Measurements from ENCODE around the gene PRKCE. TPM values are rescaled to one million over a fixed set of nuclear protein-coding genes. Genes with fewer than 3 reads are reported as not detected.

Gene PRKCE
- total and polyA plus RNA-seq, 2 experiments from 2014 or later: 0.94 to 1.2 TPM

GRCh38 chr2:45637440-45637839 lies 14.0 kb upstream of the PRKCE start (continued):
- TF ChIP-seq ZNF462 (CRISPR knock-in tag; IDR thresholded peaks at IDR 0.05): no peak

DNA sequence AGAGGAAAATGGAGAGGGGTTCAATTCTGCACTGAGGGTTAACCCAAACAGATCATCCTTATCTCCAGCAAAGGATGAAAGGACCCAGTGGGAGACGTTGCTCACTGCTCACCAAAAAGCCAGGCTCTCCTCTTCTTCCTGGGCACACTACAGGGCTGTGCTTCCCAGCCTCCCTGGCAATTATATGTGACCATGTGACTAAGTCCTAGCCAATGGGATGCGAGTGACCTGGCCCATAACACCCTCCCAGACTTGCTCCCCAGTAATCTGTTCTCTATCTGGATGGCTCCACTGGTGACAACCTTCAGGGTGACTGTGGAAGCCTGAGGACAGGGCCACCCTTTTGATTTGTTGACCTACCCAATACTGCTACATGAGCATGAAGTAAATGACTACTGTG lies 10.9 kb upstream of the PRKCE start:
- TF ChIP-seq POLR2AphosphoS5 (IDR thresholded peaks at IDR 0.05; ENCODE audit: low read depth) (no peak), EZH2 (IDR thresholded peaks at IDR 0.05; ENCODE audit: low read depth, unreplicated experiment) (no peak), CREB1 (CRISPR knock-in tag; IDR thresholded peaks at IDR 0.05; ENCODE audit: low read depth) (no peak), EZH2phosphoT487 (IDR thresholded peaks at IDR 0.05; ENCODE audit: unreplicated experiment) (no peak), ZNF462 (CRISPR knock-in tag; IDR thresholded peaks at IDR 0.05) (no peak), STAT1 (IDR thresholded peaks at IDR 0.05; ENCODE audit: unreplicated experiment) (no peak)
- H3K27ac Mint-ChIP-seq: no peak overlapping the region
- no peaks in the 10 kb centered on the region for H3K9me3 Mint-ChIP-seq
- Histone ChIP-seq H3K4me3 (no peak overlapping the region), H3K27ac (ENCODE audit: low read depth) (no peak overlapping the region), H3K36me3 (ENCODE audit: insufficient read depth) (no peaks in the 10 kb centered on the region), H4K20me1 (replicated peaks; ENCODE audit: insufficient read depth) (no peaks in the 10 kb centered on the region), H3K79me2 (replicated peaks; ENCODE audit: insufficient read depth) (no peaks in the 10 kb centered on the region), H3K4me2 (no peak overlapping the region), H3K27me3 (ENCODE audit: insufficient read depth) (peaks cover 32% of the 10 kb centered on the region), H3K9me2 (ENCODE audit: insufficient read depth) (no peaks in the 10 kb centered on the region), H3F3A (replicated peaks; ENCODE audit: low read depth) (no peaks in the 10 kb centered on the region), H3K4me1 (ENCODE audit: insufficient read depth) (peaks cover 14% of the 10 kb centered on the region), H2AFZ (no peak overlapping the region)
- H3K36me3 Mint-ChIP-seq (ENCODE audit: low read depth): no peaks in the 10 kb centered on the region; the same call in 2 of the 3 replicates
- peaks cover 11% of the 10 kb centered on the region for H3K4me1 Mint-ChIP-seq
- peaks cover 22% of the 10 kb centered on the region for H3K27me3 Mint-ChIP-seq (ENCODE audit: insufficient read depth, low read depth, poor library complexity)
- H3K4me3 Mint-ChIP-seq: no peak overlapping the region
- no peak for DNase-seq (ENCODE audit: low spot score)
- ATAC-seq: no peak
